LNCAP (cell line): ENCODE data around the gene CCDC89.

Source experiments
- CTCF ChIP-seq: fragments of 450-650 bp; IDR thresholded peaks from 2 replicates; pipeline ENCODE4 v1.5.1; 2017; ENCODE audit warnings: mild to moderate bottlenecking

CCDC89 gene

GRCh38 chr11:85665733-85666132 lies 20.3 kb downstream of the CCDC89 start:
- TF ChIP-seq CTCF = no peak

- no peak for TF ChIP-seq CTCF
Measured at GRCh38 chr11:85664615-85665481, 21.1 kb downstream of the CCDC89 start, which contains the start of gene CREBZF. Gene CREBZF, minus strand, starts transcription at chr11:85665129. Its CDS starts 254 bp downstream, at chr11:85664875.

- peak; percentile 51 for TF ChIP-seq CTCF
Measured at GRCh38 chr11:85663753-85664614, 22.0 kb downstream of the CCDC89 start.

GRCh38 chr11:85663080-85663752 lies 22.8 kb downstream of the CCDC89 start:
- no peak for TF ChIP-seq CTCF

DNA sequence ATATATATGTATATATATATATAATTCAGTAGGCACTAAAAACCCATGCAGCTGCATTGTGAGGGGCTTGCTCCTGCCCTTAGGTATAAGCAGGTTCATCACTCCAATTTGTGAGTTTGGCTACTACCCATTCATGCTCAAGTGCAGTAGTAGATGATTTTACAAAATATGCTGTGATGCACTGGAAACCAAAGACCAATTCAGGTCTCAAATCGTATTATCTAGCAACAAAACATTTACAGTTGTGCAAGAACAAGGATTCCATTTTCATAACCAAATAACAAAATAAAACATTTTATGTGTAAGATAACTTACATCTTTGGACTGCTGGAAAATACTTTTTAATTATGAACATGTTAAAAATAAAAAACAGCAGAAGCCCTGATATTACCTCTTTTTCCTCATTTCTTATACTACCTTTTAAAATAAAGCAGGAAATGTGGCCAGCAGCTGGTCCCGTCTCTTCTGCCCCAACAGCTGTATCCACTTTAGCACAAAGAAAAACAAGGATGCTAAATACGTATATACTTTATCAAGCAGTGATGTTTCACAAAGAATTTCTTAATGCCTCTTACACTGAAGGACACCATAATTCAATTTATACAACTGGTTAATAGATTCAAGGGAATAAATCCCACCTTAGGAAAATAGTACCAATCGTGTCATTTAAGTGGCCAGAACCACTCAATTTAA lies 23.9 kb downstream of the CCDC89 start:
- TF ChIP-seq CTCF = no peak

DNA sequence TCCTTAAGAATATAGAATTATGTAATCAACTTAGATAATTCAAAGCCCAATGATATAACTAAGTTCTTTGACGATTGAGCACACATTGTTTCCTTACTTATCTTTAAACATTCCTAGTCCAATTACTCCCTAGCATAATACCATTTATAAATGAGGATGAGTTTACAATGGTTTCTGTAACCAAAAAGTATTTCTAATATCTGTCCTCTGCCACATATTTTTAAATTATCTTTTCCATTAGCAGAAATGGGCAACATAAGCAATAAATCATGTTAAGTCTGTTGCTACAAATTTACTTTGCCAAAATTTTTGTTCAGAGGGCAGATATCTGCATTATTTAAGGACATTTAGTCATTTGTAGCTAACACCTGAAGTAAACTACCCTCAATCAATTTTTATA lies 27.8 kb downstream of the CCDC89 start:
- TF ChIP-seq CTCF = no peak

DNA sequence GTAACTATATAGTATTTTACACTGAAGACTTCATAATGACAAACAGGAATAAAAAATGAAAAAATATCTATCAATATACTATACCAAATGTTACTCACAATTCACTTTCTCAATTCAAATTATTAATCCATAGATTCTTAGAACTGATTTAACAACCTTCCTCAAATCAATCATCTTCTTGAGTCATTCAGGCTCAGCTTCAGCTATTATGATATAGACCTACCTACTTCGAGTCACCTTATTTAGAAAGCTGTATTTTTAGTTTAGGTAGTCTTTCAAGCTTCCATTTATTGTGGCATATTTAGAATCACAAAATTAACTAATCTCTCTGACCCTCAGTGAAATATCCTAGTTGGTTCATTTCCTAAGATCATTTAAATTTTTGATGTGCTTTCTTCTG lies 29.2 kb downstream of the CCDC89 start:
- no peak for TF ChIP-seq CTCF
